Endodermal cell (in vitro differentiated cells): ENCODE data around the gene SLC4A1. TPM values are rescaled to one million over a fixed set of nuclear protein-coding genes. Genes with fewer than 3 reads are reported as not detected.

ENCODE experiments used
- DNase-seq: peaks from one replicate; pipeline ENCODE4 v3.0.0-alpha.2; 2017
- H3K27ac ChIP-seq: 2 replicates; pipeline ENCODE4 v1.5.1; 2013; ENCODE audit warnings: mild to moderate bottlenecking, low read depth, low read length, moderate library complexity
- H3K27me3 ChIP-seq: 2 replicates; pipeline ENCODE4 v1.6.1; 2013; ENCODE audit warnings: mild to moderate bottlenecking, low read length, moderate library complexity; ENCODE audit not compliant: insufficient read depth, control insufficient read depth, poor library complexity, severe bottlenecking
- H3K36me3 ChIP-seq: 2 replicates; pipeline ENCODE4 v1.7.0; 2013; ENCODE audit warnings: mild to moderate bottlenecking, low read length, moderate library complexity; ENCODE audit not compliant: control insufficient read depth, insufficient read depth
- H3K4me1 ChIP-seq: one replicate; pipeline ENCODE4 v1.7.0; 2013; ENCODE audit warnings: low read length; ENCODE audit not compliant: control insufficient read depth, insufficient read depth
- H3K4me3 ChIP-seq: 2 replicates; pipeline ENCODE4 v1.5.1; 2013; ENCODE audit warnings: mild to moderate bottlenecking, low read length, moderate library complexity
- H3K9ac ChIP-seq: 2 replicates; pipeline ENCODE4 v1.6.1; 2013; ENCODE audit warnings: mild to moderate bottlenecking, low read length, moderate library complexity; ENCODE audit not compliant: poor library complexity, severe bottlenecking; ENCODE audit errors: extremely low read depth
- H3K9me3 ChIP-seq: 2 replicates; pipeline ENCODE4 v1.6.1; 2013; ENCODE audit warnings: mild to moderate bottlenecking, low read length, moderate library complexity; ENCODE audit not compliant: control insufficient read depth
- H3K27ac Mint-ChIP-seq: 2 replicates; pipeline ENCODE4 v1.8.0; 2020; ENCODE audit warnings: mixed read lengths
- H3K27me3 Mint-ChIP-seq: 2 replicates; pipeline ENCODE4 v1.8.0; 2021; ENCODE audit warnings: mild to moderate bottlenecking, mixed read lengths; ENCODE audit not compliant: insufficient read depth
- H3K36me3 Mint-ChIP-seq: 2 replicates; pipeline ENCODE4 v1.8.0; 2020; ENCODE audit warnings: low read depth, mixed read lengths
- H3K4me1 Mint-ChIP-seq: 2 replicates; pipeline ENCODE4 v1.8.0; 2020; ENCODE audit warnings: mixed read lengths
- H3K4me3 Mint-ChIP-seq: 2 replicates; pipeline ENCODE4 v1.8.0; 2020; ENCODE audit warnings: mild to moderate bottlenecking, moderate library complexity, mixed read lengths
- H3K9me3 Mint-ChIP-seq: 2 replicates; pipeline ENCODE4 v1.8.0; 2020; ENCODE audit warnings: mild to moderate bottlenecking, mixed read lengths
- WGBS, 2 experiments: methylation state at CpG; one replicate each; pipeline versions ENCODE4 v1.1.5 to v1.1.7; 2013; ENCODE audit warnings: missing lambda C conversion rate in 2 of 2, mixed read lengths in 1 of 2; ENCODE audit not compliant: insufficient coverage in 1 of 2, insufficient read length in 1 of 2; 5-methylcytosine and 5-hydroxymethylcytosine counted together
- total RNA-seq, 2 donors: library from RNA; stranded (reverse); fragmentation: NEBNext Ultra II Directional in 1 of 2; extraction: Animal tissue kit (Norgen Biotek cat#: 25700) in 1 of 2; gene quantifications; 2 replicates in 1 of 2; 3 replicates in 1 of 2; pipeline ENCODE4 v1.2.1, GENCODE V29; 2021
- TF ChIP-seq, protein P1 (sequence below): fragments of 200-600 bp; sonication (generic); conservative IDR thresholded peaks from 2 replicates; pipeline ENCODE4 v1.5.0; 2021; ENCODE audit warnings: antibody characterized with exemption, mild to moderate bottlenecking

Gene SLC4A1
- total RNA-seq, 2 donors from 2014 or later, result 0.04 TPM; not detected in 1

- H3K27me3 Mint-ChIP-seq, result peaks cover 7% of the 10 kb centered on the region
- 71 to 88% methylated on average over 1 to 2 of the region's 2 CpGs for WGBS, 2 experiments
- DNase-seq, result no peak
- H3K36me3 Mint-ChIP-seq, result no peaks in the 10 kb centered on the region
- TF ChIP-seq, protein P1, sequence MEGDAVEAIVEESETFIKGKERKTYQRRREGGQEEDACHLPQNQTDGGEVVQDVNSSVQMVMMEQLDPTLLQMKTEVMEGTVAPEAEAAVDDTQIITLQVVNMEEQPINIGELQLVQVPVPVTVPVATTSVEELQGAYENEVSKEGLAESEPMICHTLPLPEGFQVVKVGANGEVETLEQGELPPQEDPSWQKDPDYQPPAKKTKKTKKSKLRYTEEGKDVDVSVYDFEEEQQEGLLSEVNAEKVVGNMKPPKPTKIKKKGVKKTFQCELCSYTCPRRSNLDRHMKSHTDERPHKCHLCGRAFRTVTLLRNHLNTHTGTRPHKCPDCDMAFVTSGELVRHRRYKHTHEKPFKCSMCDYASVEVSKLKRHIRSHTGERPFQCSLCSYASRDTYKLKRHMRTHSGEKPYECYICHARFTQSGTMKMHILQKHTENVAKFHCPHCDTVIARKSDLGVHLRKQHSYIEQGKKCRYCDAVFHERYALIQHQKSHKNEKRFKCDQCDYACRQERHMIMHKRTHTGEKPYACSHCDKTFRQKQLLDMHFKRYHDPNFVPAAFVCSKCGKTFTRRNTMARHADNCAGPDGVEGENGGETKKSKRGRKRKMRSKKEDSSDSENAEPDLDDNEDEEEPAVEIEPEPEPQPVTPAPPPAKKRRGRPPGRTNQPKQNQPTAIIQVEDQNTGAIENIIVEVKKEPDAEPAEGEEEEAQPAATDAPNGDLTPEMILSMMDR, result no peak
- no peak overlapping the region for H3K9ac ChIP-seq
- no peak overlapping the region for H3K27ac ChIP-seq
- H3K9me3 ChIP-seq, result no peaks in the 10 kb centered on the region
- no peaks in the 10 kb centered on the region for H3K27me3 ChIP-seq
- peaks cover 6% of the 10 kb centered on the region for H3K4me1 Mint-ChIP-seq
- H3K4me3 Mint-ChIP-seq, result no peak overlapping the region
- no peaks in the 10 kb centered on the region for H3K36me3 ChIP-seq
- no peak overlapping the region for H3K27ac Mint-ChIP-seq
- H3K9me3 Mint-ChIP-seq, result no peaks in the 10 kb centered on the region
- no peak overlapping the region for H3K4me3 ChIP-seq
- no peaks in the 10 kb centered on the region for H3K4me1 ChIP-seq
These were observed 12.0 kb downstream of the SLC4A1 start for GRCh38 chr17:44255915-44256314.

DNA sequence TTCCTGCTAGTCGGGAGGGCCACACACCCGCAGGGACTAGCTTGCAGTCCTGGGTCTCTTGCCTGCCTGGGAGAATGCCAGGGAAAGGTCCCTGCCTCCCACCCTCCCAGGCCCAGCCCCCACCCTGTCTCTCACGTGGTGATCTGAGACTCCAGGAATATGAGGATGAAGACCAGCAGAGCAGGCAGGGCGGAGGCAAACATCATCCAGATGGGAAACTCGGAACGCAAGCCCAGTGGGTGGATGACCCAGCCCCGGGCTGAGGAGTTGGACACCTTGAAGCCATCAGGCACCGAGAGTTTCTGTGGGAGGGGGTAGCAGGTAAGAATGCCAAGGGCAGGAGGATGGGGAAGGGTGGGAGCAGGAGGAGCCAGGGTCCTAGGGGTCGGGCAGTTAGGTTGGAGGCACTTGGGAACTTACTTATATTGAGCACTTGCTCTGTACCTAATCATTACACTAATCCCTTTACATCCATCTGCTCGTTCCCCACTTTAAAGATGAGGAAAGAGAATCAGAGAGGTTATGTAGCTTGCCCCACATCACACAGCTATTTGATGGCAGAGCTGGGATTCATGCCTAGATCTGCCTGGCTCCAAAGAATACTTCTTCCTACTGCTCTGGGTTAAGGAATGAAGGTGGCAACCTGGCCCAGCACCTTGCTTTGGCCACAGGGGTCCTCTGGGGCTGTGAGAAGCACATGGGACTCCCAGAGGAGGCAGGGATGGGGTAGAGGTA lies 13.4 kb downstream of the SLC4A1 start:
- no peaks in the 10 kb centered on the region for H3K36me3 Mint-ChIP-seq
- DNase-seq, result no peak
- H3K27ac Mint-ChIP-seq, result no peak overlapping the region
- H3K4me1 Mint-ChIP-seq, result peaks cover 6% of the 10 kb centered on the region
- TF ChIP-seq, protein P1, result no peak
- H3K9ac ChIP-seq, result no peak overlapping the region
- no peaks in the 10 kb centered on the region for H3K4me1 ChIP-seq
- H3K27ac ChIP-seq, result no peak overlapping the region
- H3K27me3 ChIP-seq, result no peaks in the 10 kb centered on the region
- no peaks in the 10 kb centered on the region for H3K36me3 ChIP-seq
- no peak overlapping the region for H3K4me3 Mint-ChIP-seq
- peaks cover 7% of the 10 kb centered on the region for H3K27me3 Mint-ChIP-seq
- H3K9me3 ChIP-seq, result no peaks in the 10 kb centered on the region
- no peak overlapping the region for H3K4me3 ChIP-seq
- no peaks in the 10 kb centered on the region for H3K9me3 Mint-ChIP-seq
- WGBS, 2 experiments, result 78 to 80% methylated on average over 7 to 9 of the region's 10 CpGs

DNA sequence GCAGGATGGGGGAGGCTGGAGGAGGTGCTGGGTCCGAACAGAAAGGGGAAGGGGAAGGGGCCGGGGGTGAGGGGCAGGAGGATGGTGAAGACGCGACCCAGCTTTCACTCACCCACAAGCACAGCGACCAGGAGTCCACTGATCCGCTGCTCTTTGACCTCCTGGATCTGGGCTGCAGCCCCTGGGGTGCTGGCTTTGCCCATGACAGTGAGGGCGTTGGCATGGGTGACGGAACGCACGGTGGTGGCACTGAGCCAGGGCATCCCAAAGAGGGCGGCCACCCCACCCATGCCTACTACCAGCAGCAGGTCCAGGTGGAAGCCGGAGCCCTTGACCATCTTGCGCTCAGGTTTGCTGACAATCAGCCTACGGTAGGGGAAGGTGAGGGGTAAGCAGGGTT lies 14.9 kb downstream of the SLC4A1 start:
- Histone ChIP-seq H3K4me3 (no peak overlapping the region), H3K9me3 (no peaks in the 10 kb centered on the region), H3K27ac (no peak overlapping the region), H3K9ac (no peak overlapping the region), H3K36me3 (no peaks in the 10 kb centered on the region), H3K4me1 (no peaks in the 10 kb centered on the region), H3K27me3 (no peaks in the 10 kb centered on the region)
- 90 to 98% methylated on average over 9 to 13 of the region's 14 CpGs for WGBS, 2 experiments
- TF ChIP-seq, protein P1, result no peak
- Mint-ChIP-seq H3K27me3 (peaks cover 7% of the 10 kb centered on the region), H3K36me3 (no peaks in the 10 kb centered on the region), H3K4me1 (peaks cover 6% of the 10 kb centered on the region), H3K9me3 (no peaks in the 10 kb centered on the region), H3K27ac (no peak overlapping the region), H3K4me3 (no peak overlapping the region)
- no peak for DNase-seq
